Memory B cell (primary cell): Measurements from ENCODE around the gene DAZAP1.

Experiments
- ATAC-seq: fragments of 150-1000 bp; cut with Tn5 transposase; 2 replicates; pipeline ENCODE4 v1.10.0; 2021; ENCODE audit warnings: low read depth, mild to moderate bottlenecking, moderate library complexity
- DNase-seq, 2 donors: peaks; one replicate each; pipeline ENCODE4 v3.0.0; 2022; ENCODE audit warnings: low spot score in 2 of 2
- H3K27ac Mint-ChIP-seq: one replicate; pipeline ENCODE4 v1.8.0; 2022; ENCODE audit warnings: mild to moderate bottlenecking, moderate library complexity, mixed read lengths
- H3K27me3 Mint-ChIP-seq: one replicate; pipeline ENCODE4 v1.8.0; 2022; ENCODE audit warnings: mixed read lengths
- H3K36me3 Mint-ChIP-seq: one replicate; pipeline ENCODE4 v1.8.0; 2022; ENCODE audit warnings: mild to moderate bottlenecking, mixed read lengths
- H3K4me1 Mint-ChIP-seq: one replicate; pipeline ENCODE4 v1.8.0; 2022; ENCODE audit warnings: mixed read lengths
- H3K4me3 Mint-ChIP-seq: one replicate; pipeline ENCODE4 v1.8.0; 2022; ENCODE audit warnings: mild to moderate bottlenecking, moderate library complexity, mixed read lengths
- H3K9me3 Mint-ChIP-seq: one replicate; pipeline ENCODE4 v1.8.0; 2022; ENCODE audit warnings: mixed read lengths

DAZAP1 gene

GRCh38 chr19:1465191-1466016 lies 58.0 kb downstream of the DAZAP1 start:
- ATAC-seq: no peak
- Mint-ChIP-seq H3K4me1 (peaks cover 4% of the 10 kb centered on the region), H3K27ac (no peak overlapping the region)

GRCh38 chr19:1466018-1466460 lies 58.7 kb downstream of the DAZAP1 start:
- H3K9me3 Mint-ChIP-seq: no peaks in the 10 kb centered on the region
- no peak overlapping the region for H3K4me3 Mint-ChIP-seq
- no peaks in the 10 kb centered on the region for H3K36me3 Mint-ChIP-seq
- DNase-seq: no peak
- H3K27ac Mint-ChIP-seq: no peak overlapping the region
- ATAC-seq: no peak
- peaks cover 4% of the 10 kb centered on the region for H3K4me1 Mint-ChIP-seq
- H3K27me3 Mint-ChIP-seq: peaks cover 1% of the 10 kb centered on the region

More at GRCh38 chr19:1465191-1466016, 58.0 kb downstream of the DAZAP1 start:
- Mint-ChIP-seq H3K9me3 (no peaks in the 10 kb centered on the region), H3K4me3 (no peak overlapping the region), H3K27me3 (peaks cover 1% of the 10 kb centered on the region), H3K36me3 (no peaks in the 10 kb centered on the region)
- no peak for DNase-seq

- H3K27me3 Mint-ChIP-seq: peaks cover 1% of the 10 kb centered on the region
- no peak for ATAC-seq
- no peak for DNase-seq
- H3K36me3 Mint-ChIP-seq: no peaks in the 10 kb centered on the region
- H3K4me3 Mint-ChIP-seq: no peak overlapping the region
- no peaks in the 10 kb centered on the region for H3K9me3 Mint-ChIP-seq
- peaks cover 6% of the 10 kb centered on the region for H3K4me1 Mint-ChIP-seq
- H3K27ac Mint-ChIP-seq: no peak overlapping the region
Measured at GRCh38 chr19:1466461-1467214, 59.3 kb downstream of the DAZAP1 start.

- peaks cover 1% of the 10 kb centered on the region for H3K27me3 Mint-ChIP-seq
- no peak overlapping the region for H3K27ac Mint-ChIP-seq
- no peaks in the 10 kb centered on the region for H3K9me3 Mint-ChIP-seq
- DNase-seq (no peak), ATAC-seq (no peak)
- peaks cover 10% of the 10 kb centered on the region for H3K4me1 Mint-ChIP-seq
- no peaks in the 10 kb centered on the region for H3K36me3 Mint-ChIP-seq
- H3K4me3 Mint-ChIP-seq: no peak overlapping the region
Measured at GRCh38 chr19:1467215-1467489, 59.8 kb downstream of the DAZAP1 start.

GRCh38 chr19:1467490-1468273 lies 60.3 kb downstream of the DAZAP1 start:
- no peaks in the 10 kb centered on the region for H3K36me3 Mint-ChIP-seq
- DNase-seq (no peak), ATAC-seq (no peak)
- H3K9me3 Mint-ChIP-seq: no peaks in the 10 kb centered on the region
- no peak overlapping the region for H3K4me3 Mint-ChIP-seq
- H3K4me1 Mint-ChIP-seq: peaks cover 10% of the 10 kb centered on the region
- peaks cover 1% of the 10 kb centered on the region for H3K27me3 Mint-ChIP-seq
- no peak overlapping the region for H3K27ac Mint-ChIP-seq

- Mint-ChIP-seq H3K27ac (no peak overlapping the region), H3K4me1 (peaks cover 11% of the 10 kb centered on the region), H3K9me3 (no peaks in the 10 kb centered on the region), H3K27me3 (peaks cover 5% of the 10 kb centered on the region), H3K36me3 (no peaks in the 10 kb centered on the region), H3K4me3 (peak overlapping the region; percentile 51)
- ATAC-seq (no peak), DNase-seq (no peak)
Measured at GRCh38 chr19:1468274-1468820, 61.0 kb downstream of the DAZAP1 start.

GRCh38 chr19:1468821-1469254 lies 61.5 kb downstream of the DAZAP1 start:
- H3K4me3 Mint-ChIP-seq: peak overlapping the region; percentile 34
- no peak overlapping the region for H3K27ac Mint-ChIP-seq
- H3K4me1 Mint-ChIP-seq: peaks cover 13% of the 10 kb centered on the region
- ATAC-seq (no peak), DNase-seq (no peak)
- H3K9me3 Mint-ChIP-seq: no peaks in the 10 kb centered on the region
- peaks cover 5% of the 10 kb centered on the region for H3K27me3 Mint-ChIP-seq
- no peaks in the 10 kb centered on the region for H3K36me3 Mint-ChIP-seq

- no peaks in the 10 kb centered on the region for H3K9me3 Mint-ChIP-seq
- peaks cover 13% of the 10 kb centered on the region for H3K4me1 Mint-ChIP-seq
- peak overlapping the region; percentile 81 for H3K4me3 Mint-ChIP-seq
- no peak overlapping the region for H3K27ac Mint-ChIP-seq
- H3K27me3 Mint-ChIP-seq: peaks cover 5% of the 10 kb centered on the region
- DNase-seq: no peak
- H3K36me3 Mint-ChIP-seq: no peaks in the 10 kb centered on the region
- peak; percentile 24 for ATAC-seq
Measured at GRCh38 chr19:1469255-1470054, 62.1 kb downstream of the DAZAP1 start.

GRCh38 chr19:1470055-1470304 lies 62.6 kb downstream of the DAZAP1 start:
- peak overlapping the region; percentile 81 for H3K4me3 Mint-ChIP-seq
- DNase-seq (peak in 1 of 2 donors; percentile 30), ATAC-seq (no peak)
- H3K36me3 Mint-ChIP-seq: no peaks in the 10 kb centered on the region
- no peaks in the 10 kb centered on the region for H3K9me3 Mint-ChIP-seq
- H3K27ac Mint-ChIP-seq: no peak overlapping the region
- peaks cover 13% of the 10 kb centered on the region for H3K4me1 Mint-ChIP-seq
- H3K27me3 Mint-ChIP-seq: peaks cover 5% of the 10 kb centered on the region

GRCh38 chr19:1470305-1471009 lies 63.1 kb downstream of the DAZAP1 start:
- peak; percentile 73 for ATAC-seq
- no peak overlapping the region for H3K27ac Mint-ChIP-seq
- DNase-seq: peak in 1 of 2 donors; percentile 61
- H3K36me3 Mint-ChIP-seq: no peaks in the 10 kb centered on the region
- no peaks in the 10 kb centered on the region for H3K9me3 Mint-ChIP-seq
- H3K27me3 Mint-ChIP-seq: peaks cover 5% of the 10 kb centered on the region
- H3K4me1 Mint-ChIP-seq: peaks cover 13% of the 10 kb centered on the region
- peak overlapping the region; percentile 81 for H3K4me3 Mint-ChIP-seq

- ATAC-seq (peak; percentile 29), DNase-seq (no peak)
- H3K4me3 Mint-ChIP-seq: peak overlapping the region; percentile 71
- H3K4me1 Mint-ChIP-seq: peaks cover 13% of the 10 kb centered on the region
- H3K27ac Mint-ChIP-seq: no peak overlapping the region
- H3K9me3 Mint-ChIP-seq: no peaks in the 10 kb centered on the region
- no peaks in the 10 kb centered on the region for H3K36me3 Mint-ChIP-seq
- peaks cover 5% of the 10 kb centered on the region for H3K27me3 Mint-ChIP-seq
Measured at GRCh38 chr19:1471010-1471514, 63.7 kb downstream of the DAZAP1 start.

GRCh38 chr19:1471515-1472160 lies 64.3 kb downstream of the DAZAP1 start:
- H3K9me3 Mint-ChIP-seq: no peaks in the 10 kb centered on the region
- no peak overlapping the region for H3K27ac Mint-ChIP-seq
- H3K27me3 Mint-ChIP-seq: peaks cover 5% of the 10 kb centered on the region
- no peak for ATAC-seq
- peaks cover 13% of the 10 kb centered on the region for H3K4me1 Mint-ChIP-seq
- no peak overlapping the region for H3K4me3 Mint-ChIP-seq
- no peaks in the 10 kb centered on the region for H3K36me3 Mint-ChIP-seq
- no peak for DNase-seq
